PC-9 (cell line): ENCODE measurements around the gene PCDH9. TPM values are rescaled to one million over a fixed set of nuclear protein-coding genes. Genes with fewer than 3 reads are reported as not detected.

Experiments
- BruUV-seq: library from RNA; stranded (reverse); fragments of 400-500 nt; replicated peaks from 2 replicates; lab custom pipeline; 2021; lab: Mats Ljungman, UMichigan
- CTCF ChIA-PET: fragments of 300-600 bp; sonication (Branson Sonifier 250); formaldehyde crosslinking; loops from one replicate; lab custom pipeline; 2022; ENCODE audit warnings: antibody characterized with exemption; lab: Charles Lee
- POLR2A ChIA-PET: fragments of 300-600 bp; sonication (Branson Sonifier 250); formaldehyde crosslinking; loops from one replicate; lab custom pipeline; 2022; ENCODE audit warnings: antibody characterized with exemption; ENCODE audit not compliant: unreplicated experiment; lab: Charles Lee
- DNase-seq, 2 experiments: peaks; one replicate each; pipeline versions ENCODE4 v3.0.0 to v3.0.0-alpha.2; 2015 to 2022; ENCODE audit warnings: mixed read lengths in 1 of 2
- H2AFZ ChIP-seq: fragments of 200-600 bp; sonication (generic); 2 replicates; pipeline ENCODE4 v1.8.1; 2017; ENCODE audit warnings: antibody characterized with exemption
- H3F3A ChIP-seq: fragments of 200-600 bp; sonication (generic); 2 replicates; pipeline ENCODE4 v1.8.1; 2017; ENCODE audit warnings: antibody characterized with exemption, mild to moderate bottlenecking, low read depth; ENCODE audit not compliant: insufficient read depth
- H3K27ac ChIP-seq: fragments of 200-600 bp; sonication (generic); 2 replicates; pipeline ENCODE4 v1.6.1; 2016; ENCODE audit warnings: mixed run types
- H3K27me3 ChIP-seq: fragments of 200-600 bp; sonication (generic); 2 replicates; pipeline ENCODE4 v1.6.1; 2016; ENCODE audit warnings: low read depth, mixed run types; ENCODE audit not compliant: insufficient read depth
- H3K36me3 ChIP-seq: fragments of 200-600 bp; sonication (generic); 2 replicates; pipeline ENCODE4 v1.6.1; 2016; ENCODE audit warnings: low read depth, mixed run types
- H3K4me1 ChIP-seq: fragments of 200-600 bp; sonication (generic); replicated peaks from 2 replicates; pipeline ENCODE4 v1.6.1; 2016; ENCODE audit warnings: mixed run types; ENCODE audit not compliant: insufficient read depth
- H3K4me2 ChIP-seq: fragments of 200-600 bp; sonication (generic); 2 replicates; pipeline ENCODE4 v1.6.1; 2017; ENCODE audit warnings: mixed run types
- H3K4me3 ChIP-seq: fragments of 200-600 bp; sonication (generic); 2 replicates; pipeline ENCODE4 v1.6.1; 2016; ENCODE audit warnings: mixed run types
- H3K79me2 ChIP-seq: fragments of 200-600 bp; sonication (generic); 2 replicates; pipeline ENCODE4 v1.6.1; 2017; ENCODE audit warnings: low read depth, mixed run types
- H3K9me2 ChIP-seq: fragments of 200-600 bp; sonication (generic); 2 replicates; pipeline ENCODE4 v1.8.1; 2017; ENCODE audit warnings: mild to moderate bottlenecking; ENCODE audit not compliant: insufficient read depth
- H3K9me3 ChIP-seq: fragments of 200-600 bp; sonication (generic); 2 replicates; pipeline ENCODE4 v1.8.1; 2016; ENCODE audit warnings: low read depth; ENCODE audit not compliant: insufficient read depth
- H4K20me1 ChIP-seq: fragments of 200-600 bp; sonication (generic); 2 replicates; pipeline ENCODE4 v1.8.1; 2017; ENCODE audit not compliant: insufficient read depth
- CTCF ChIP-seq: fragments of 200-600 bp; sonication (generic); conservative IDR thresholded peaks from 2 replicates; pipeline ENCODE4 v1.6.1; 2017; ENCODE audit warnings: mixed run types, antibody characterized with exemption, mild to moderate bottlenecking, moderate library complexity
- EZH2 ChIP-seq: fragments of 200-600 bp; sonication (generic); IDR thresholded peaks from 2 replicates; pipeline ENCODE4 v1.8.0; 2017; ENCODE audit warnings: antibody characterized with exemption, low read depth
- intact Hi-C: fragments of 100-400 bp; cut with micrococcal nuclease; formaldehyde crosslinking; loops from one replicate; pipeline ENCODE4 v1.10.0; 2022; ENCODE audit not compliant: unreplicated experiment
- total RNA-seq: library from RNA; stranded (reverse); gene quantifications from 2 replicates; pipeline ENCODE4 v1.2.3, GENCODE V29; 2021

PCDH9 gene
- total RNA-seq, 1 experiment from 2014 or later: 0.37 TPM

- Histone ChIP-seq H3K9me3 (no peaks in the 10 kb centered on the region), H3K36me3 (no peaks in the 10 kb centered on the region), H3K4me3 (no peak overlapping the region), H3K27me3 (no peaks in the 10 kb centered on the region), H3F3A (no peaks in the 10 kb centered on the region), H3K4me2 (no peak overlapping the region), H4K20me1 (no peaks in the 10 kb centered on the region), H2AFZ (no peak overlapping the region), H3K9me2 (no peaks in the 10 kb centered on the region), H3K4me1 (no peaks in the 10 kb centered on the region), H3K79me2 (no peaks in the 10 kb centered on the region), H3K27ac (no peak overlapping the region)
- ChIA-PET POLR2A (interaction anchor here (0.6 kb wide), 1 partner anchor 1803 kb away, joined by 5 read pairs; no protein-coding TSS in a partner anchor), CTCF (no interaction called here)
- DNase-seq: no peak
- BruUV-seq: no TSS peak
- no peak for TF ChIP-seq CTCF
- TF ChIP-seq EZH2: no peak
- intact Hi-C loops: no loop called here
Measured at GRCh38 chr13:67137044-67137735, 92.9 kb downstream of the PCDH9 start.

- intact Hi-C loops: no loop called here
- H3K36me3 ChIP-seq: no peaks in the 10 kb centered on the region
- H3K79me2 ChIP-seq: no peaks in the 10 kb centered on the region
- DNase-seq: no peak
- H3K4me1 ChIP-seq: no peaks in the 10 kb centered on the region
- no peak overlapping the region for H3K4me3 ChIP-seq
- no peak overlapping the region for H2AFZ ChIP-seq
- no peak overlapping the region for H3K4me2 ChIP-seq
- BruUV-seq: no TSS peak
- H3F3A ChIP-seq: no peaks in the 10 kb centered on the region
- H3K9me2 ChIP-seq: no peaks in the 10 kb centered on the region
- no peak overlapping the region for H3K27ac ChIP-seq
- no peaks in the 10 kb centered on the region for H4K20me1 ChIP-seq
- H3K27me3 ChIP-seq: no peaks in the 10 kb centered on the region
- TF ChIP-seq EZH2 (no peak), CTCF (no peak)
- ChIA-PET CTCF (no interaction called here), POLR2A (no interaction called here)
- no peaks in the 10 kb centered on the region for H3K9me3 ChIP-seq
Measured at GRCh38 chr13:67136157-67136556, 94.0 kb downstream of the PCDH9 start.

GRCh38 chr13:67135356-67135755 is 94.8 kb downstream of the PCDH9 start:
- H3K4me2 ChIP-seq: no peak overlapping the region
- no peaks in the 10 kb centered on the region for H3K27me3 ChIP-seq
- H3F3A ChIP-seq: no peaks in the 10 kb centered on the region
- H4K20me1 ChIP-seq: no peaks in the 10 kb centered on the region
- H3K4me3 ChIP-seq: no peak overlapping the region
- no peaks in the 10 kb centered on the region for H3K9me2 ChIP-seq
- ChIA-PET POLR2A (interaction anchor here (0.7 kb wide), 1 partner anchor 55 kb away, joined by 4 read pairs; no protein-coding TSS in a partner anchor), CTCF (no interaction called here)
- DNase-seq: no peak
- no peaks in the 10 kb centered on the region for H3K9me3 ChIP-seq
- intact Hi-C loops: no loop called here
- no peaks in the 10 kb centered on the region for H3K36me3 ChIP-seq
- H3K79me2 ChIP-seq: no peaks in the 10 kb centered on the region
- BruUV-seq: no TSS peak
- no peaks in the 10 kb centered on the region for H3K4me1 ChIP-seq
- H3K27ac ChIP-seq: no peak overlapping the region
- TF ChIP-seq EZH2 (no peak), CTCF (no peak)
- H2AFZ ChIP-seq: no peak overlapping the region
